Islet precursor cell (in vitro differentiated cells): Measurements from ENCODE around the gene OR8B8.
A peak's percentile ranks its signal among the peaks of the same experiment; 100 is the strongest.
"Not testable (repeated sequence)": the region's sequence is repeated elsewhere in the genome, so short reads cannot be mapped to it uniquely, and the experiment has no call there.

Experiments
- DNase-seq: peaks from one replicate; pipeline ENCODE4 v3.0.0-alpha.2; 2018

OR8B8 gene

GRCh38 chr11:124441081-124441480 lies 4.4 kb downstream of the OR8B8 start:
- no peak for DNase-seq

- DNase-seq: no peak
Measured at GRCh38 chr11:124440608-124441007, 4.9 kb downstream of the OR8B8 start.

- DNase-seq: no peak
Measured at GRCh38 chr11:124434699-124435098, 10.8 kb downstream of the OR8B8 start.

- no peak for DNase-seq
Measured at GRCh38 chr11:124429599-124429998, 15.9 kb downstream of the OR8B8 start.

- no peak for DNase-seq
Measured at GRCh38 chr11:124424384-124424921, 21.0 kb downstream of the OR8B8 start, which contains the start of gene OR8B4. OR8B4 (minus strand) TSS chr11:124424871; CDS start chr11:124424871, 0 bp downstream.

- no peak for DNase-seq
Measured at GRCh38 chr11:124421043-124421442, 24.5 kb downstream of the OR8B8 start.

- no peak for DNase-seq
Measured at GRCh38 chr11:124415356-124415923, 30.1 kb downstream of the OR8B8 start.

- no peak for DNase-seq
Measured at GRCh38 chr11:124409906-124410305, 35.6 kb downstream of the OR8B8 start.

- no peak for DNase-seq
Measured at GRCh38 chr11:124405581-124405980, 39.9 kb downstream of the OR8B8 start.

- not testable (repeated sequence) for DNase-seq
Measured at GRCh38 chr11:124403186-124403585, 42.3 kb downstream of the OR8B8 start.

GRCh38 chr11:124402326-124402922 lies 43.1 kb downstream of the OR8B8 start:
- DNase-seq: peak; percentile 83

- no peak for DNase-seq
Measured at GRCh38 chr11:124398924-124399323, 46.6 kb downstream of the OR8B8 start, which contains the start of gene OR8B3. OR8B3 (minus strand) TSS chr11:124399024; CDS start chr11:124397351, 1,673 bp downstream.

GRCh38 chr11:124396847-124397246 lies 48.6 kb downstream of the OR8B8 start:
- DNase-seq: not testable (repeated sequence)

- DNase-seq: no peak
Measured at GRCh38 chr11:124394408-124394807, 51.1 kb downstream of the OR8B8 start.
